Measurements from ENCODE around the gene DGKI.

Gene DGKI

GRCh38 chr7:137728426-137728825 is 118.3 kb downstream of the DGKI start:
- Histone ChIP-seq H4K20me1 (ENCODE audit: insufficient read depth) (no peaks in the 10 kb centered on the region), H3K36me3 (ENCODE audit: insufficient read depth) (no peaks in the 10 kb centered on the region), H3K4me3 (IDR thresholded peaks at IDR 0.05; ENCODE audit: insufficient read depth, low read depth, low read length) (no peak overlapping the region), H3K9ac (no peak overlapping the region), H3K4me1 (ENCODE audit: low read depth, poor library complexity, severe bottlenecking) (no peaks in the 10 kb centered on the region), H3K27me3 (ENCODE audit: insufficient read depth, low read depth) (no peaks in the 10 kb centered on the region), H3K27ac (no peak overlapping the region), H3K4me2 (no peak overlapping the region), H3K79me2 (ENCODE audit: insufficient read depth, low read depth) (no peaks in the 10 kb centered on the region), H2AFZ (ENCODE audit: low read depth) (no peak overlapping the region)
- no peak for TF ChIP-seq CTCF (conservative IDR thresholded peaks at IDR 0.05; ENCODE audit: low read depth, low read length)

- no peaks in the 10 kb centered on the region for H3K36me3 ChIP-seq (ENCODE audit: insufficient read depth)
- H3K79me2 ChIP-seq (ENCODE audit: insufficient read depth, low read depth) = no peaks in the 10 kb centered on the region
- H3K27ac ChIP-seq = no peak overlapping the region
- H3K4me1 ChIP-seq (ENCODE audit: low read depth, poor library complexity, severe bottlenecking) = no peaks in the 10 kb centered on the region
- no peak overlapping the region for H2AFZ ChIP-seq (ENCODE audit: low read depth)
- no peak overlapping the region for H3K4me2 ChIP-seq
- H3K4me3 ChIP-seq (IDR thresholded peaks at IDR 0.05; ENCODE audit: insufficient read depth, low read depth, low read length) = no peak overlapping the region
- H4K20me1 ChIP-seq (ENCODE audit: insufficient read depth) = no peaks in the 10 kb centered on the region
- no peak overlapping the region for H3K9ac ChIP-seq
- no peaks in the 10 kb centered on the region for H3K27me3 ChIP-seq (ENCODE audit: insufficient read depth, low read depth)
- no peak for TF ChIP-seq CTCF (conservative IDR thresholded peaks at IDR 0.05; ENCODE audit: low read depth, low read length)
Measured at GRCh38 chr7:137727413-137727812, 119.4 kb downstream of the DGKI start.

- no peak overlapping the region for H2AFZ ChIP-seq (ENCODE audit: low read depth)
Measured at GRCh38 chr7:137718355-137718754, 128.4 kb downstream of the DGKI start.

GRCh38 chr7:137717811-137718271 is 128.9 kb downstream of the DGKI start:
- no peaks in the 10 kb centered on the region for H3K36me3 ChIP-seq (ENCODE audit: insufficient read depth)
- no peak overlapping the region for H3K9ac ChIP-seq
- no peak for TF ChIP-seq CTCF (conservative IDR thresholded peaks at IDR 0.05; ENCODE audit: low read depth, low read length)
- no peaks in the 10 kb centered on the region for H3K79me2 ChIP-seq (ENCODE audit: insufficient read depth, low read depth)
- H3K4me2 ChIP-seq = no peak overlapping the region
- no peaks in the 10 kb centered on the region for H3K4me1 ChIP-seq (ENCODE audit: low read depth, poor library complexity, severe bottlenecking)
- no peak overlapping the region for H3K27ac ChIP-seq
- no peak overlapping the region for H2AFZ ChIP-seq (ENCODE audit: low read depth)
- no peaks in the 10 kb centered on the region for H3K27me3 ChIP-seq (ENCODE audit: insufficient read depth, low read depth)
- H4K20me1 ChIP-seq (ENCODE audit: insufficient read depth) = no peaks in the 10 kb centered on the region
- H3K4me3 ChIP-seq (IDR thresholded peaks at IDR 0.05; ENCODE audit: insufficient read depth, low read depth, low read length) = no peak overlapping the region

More at GRCh38 chr7:137718355-137718754, 128.4 kb downstream of the DGKI start:
- no peaks in the 10 kb centered on the region for H3K79me2 ChIP-seq (ENCODE audit: insufficient read depth, low read depth)
- no peaks in the 10 kb centered on the region for H3K4me1 ChIP-seq (ENCODE audit: low read depth, poor library complexity, severe bottlenecking)
- H3K27me3 ChIP-seq (ENCODE audit: insufficient read depth, low read depth) = no peaks in the 10 kb centered on the region
- no peaks in the 10 kb centered on the region for H3K36me3 ChIP-seq (ENCODE audit: insufficient read depth)
- no peak overlapping the region for H3K27ac ChIP-seq
- no peak overlapping the region for H3K4me2 ChIP-seq
- TF ChIP-seq CTCF (conservative IDR thresholded peaks at IDR 0.05; ENCODE audit: low read depth, low read length) = no peak
- H3K4me3 ChIP-seq (IDR thresholded peaks at IDR 0.05; ENCODE audit: insufficient read depth, low read depth, low read length) = no peak overlapping the region
- no peaks in the 10 kb centered on the region for H4K20me1 ChIP-seq (ENCODE audit: insufficient read depth)
- H3K9ac ChIP-seq = no peak overlapping the region

Data from KMS-11 (cell line).